PC-3 (cell line): ENCODE results near the gene OR51S1. TPM values are rescaled to one million over a fixed set of nuclear protein-coding genes. Genes with fewer than 3 reads are reported as not detected.
"Not testable (repeated sequence)": the region's sequence is repeated elsewhere in the genome, so short reads cannot be mapped to it uniquely, and the experiment has no call there.

Experiments
- ATAC-seq: fragments of 200-7000 bp; cut with Tn5 transposase; 2 replicates; pipeline ENCODE4 v1.9.1; 2020; ENCODE audit warnings: mild to moderate bottlenecking, moderate library complexity
- BruUV-seq: library from RNA; stranded (reverse); fragments of 400-500 nt; replicated peaks from 2 replicates; lab custom pipeline; 2021; lab: Mats Ljungman, UMichigan
- CTCF ChIA-PET: fragments of 300-600 bp; sonication (Branson Sonifier 250); formaldehyde crosslinking; loops from one replicate; lab custom pipeline; 2022; ENCODE audit warnings: antibody characterized with exemption; lab: Charles Lee
- POLR2A ChIA-PET: fragments of 300-600 bp; sonication (Branson Sonifier 250); formaldehyde crosslinking; loops from one replicate; lab custom pipeline; 2022; ENCODE audit warnings: antibody characterized with exemption; ENCODE audit not compliant: unreplicated experiment; lab: Charles Lee
- DNase-seq: peaks from one replicate; pipeline ENCODE4 v3.0.0-alpha.2; 2015
- H2AFZ ChIP-seq: fragments of 300-600 bp; sonication (generic); 2 replicates; pipeline ENCODE4 v1.6.0; 2016; ENCODE audit warnings: antibody characterized with exemption, low read length
- H3F3A ChIP-seq: fragments of 300-600 bp; sonication (generic); one replicate; pipeline ENCODE4 v1.6.0; 2017; ENCODE audit warnings: antibody characterized with exemption, low read length, control low read depth, mild to moderate bottlenecking; ENCODE audit not compliant: unreplicated experiment
- H3K27ac ChIP-seq: fragments of 300-600 bp; sonication (generic); 2 replicates; pipeline ENCODE4 v1.5.1; 2016; ENCODE audit warnings: mild to moderate bottlenecking, low read length
- H3K27me3 ChIP-seq: fragments of 300-600 bp; sonication (generic); 2 replicates; pipeline ENCODE4 v1.6.1; 2016; ENCODE audit warnings: low read length, mixed read lengths
- H3K36me3 ChIP-seq: fragments of 300-600 bp; sonication (generic); 2 replicates; pipeline ENCODE4 v1.6.1; 2016; ENCODE audit warnings: low read depth, mixed run types, low read length, mixed read lengths
- H3K4me1 ChIP-seq: fragments of 300-600 bp; sonication (generic); 2 replicates; pipeline ENCODE4 v1.5.1; 2016; ENCODE audit warnings: low read length; ENCODE audit not compliant: insufficient read depth
- H3K4me2 ChIP-seq: fragments of 300-600 bp; sonication (generic); 2 replicates; pipeline ENCODE4 v1.6.0; 2016; ENCODE audit warnings: low read length
- H3K4me3 ChIP-seq: fragments of 300-600 bp; sonication (generic); 2 replicates; pipeline ENCODE4 v1.5.1; 2016; ENCODE audit warnings: mild to moderate bottlenecking, low read length, mixed read lengths
- H3K79me2 ChIP-seq: fragments of 300-600 bp; sonication (generic); 2 replicates; pipeline ENCODE4 v1.6.1; 2017; ENCODE audit warnings: low read length, mixed read lengths
- H3K9ac ChIP-seq: fragments of 300-600 bp; sonication (generic); 2 replicates; pipeline ENCODE4 v1.6.0; 2016; ENCODE audit warnings: mild to moderate bottlenecking, low read length
- H3K9me2 ChIP-seq: fragments of 300-600 bp; sonication (generic); replicated peaks from 2 replicates; pipeline ENCODE4 v1.6.1; 2016; ENCODE audit warnings: mixed run types, low read length, mixed read lengths
- H3K9me3 ChIP-seq: fragments of 300-600 bp; sonication (generic); 2 replicates; pipeline ENCODE4 v1.6.1; 2016; ENCODE audit warnings: low read length, mixed read lengths
- H4K20me1 ChIP-seq: fragments of 300-600 bp; sonication (generic); 2 replicates; pipeline ENCODE4 v1.6.1; 2016; ENCODE audit warnings: low read length, mixed read lengths
- EZH2 ChIP-seq: fragments of 300-600 bp; sonication (generic); IDR thresholded peaks from one replicate; pipeline ENCODE4 v1.6.1; 2017; ENCODE audit warnings: antibody characterized with exemption, mild to moderate bottlenecking, low read length; ENCODE audit not compliant: unreplicated experiment
- EZH2phosphoT487 ChIP-seq: fragments of 300-600 bp; sonication (generic); IDR thresholded peaks from 2 replicates; pipeline ENCODE4 v1.6.1; 2018; ENCODE audit warnings: mild to moderate bottlenecking, antibody characterized with exemption, low read length, borderline replicate concordance
- intact Hi-C: fragments of 100-400 bp; cut with micrococcal nuclease; formaldehyde crosslinking; loops from 2 replicates; pipeline ENCODE4 v1.9.0; 2023
- total RNA-seq: library from RNA; depleted of rRNA; stranded (reverse); fragments of >200 nt; gene quantifications from 2 replicates; pipeline ENCODE4 v1.2.3, GENCODE V29; 2014
- TF ChIP-seq, protein P1 (sequence below): fragments of 300-600 bp; sonication (generic); conservative IDR thresholded peaks from 2 replicates; pipeline ENCODE4 v1.5.1; 2017; ENCODE audit warnings: antibody characterized with exemption, low read depth, mild to moderate bottlenecking, low read length

OR51S1 gene
- total RNA-seq, 1 experiment from 2014 or later = not detected

- H3K27me3 ChIP-seq = no peaks in the 10 kb centered on the region
- no peaks in the 10 kb centered on the region for H3K9me3 ChIP-seq
- H3F3A ChIP-seq = no peaks in the 10 kb centered on the region
- TF ChIP-seq EZH2phosphoT487 (no peak), EZH2 (no peak)
- TF ChIP-seq, protein P1, sequence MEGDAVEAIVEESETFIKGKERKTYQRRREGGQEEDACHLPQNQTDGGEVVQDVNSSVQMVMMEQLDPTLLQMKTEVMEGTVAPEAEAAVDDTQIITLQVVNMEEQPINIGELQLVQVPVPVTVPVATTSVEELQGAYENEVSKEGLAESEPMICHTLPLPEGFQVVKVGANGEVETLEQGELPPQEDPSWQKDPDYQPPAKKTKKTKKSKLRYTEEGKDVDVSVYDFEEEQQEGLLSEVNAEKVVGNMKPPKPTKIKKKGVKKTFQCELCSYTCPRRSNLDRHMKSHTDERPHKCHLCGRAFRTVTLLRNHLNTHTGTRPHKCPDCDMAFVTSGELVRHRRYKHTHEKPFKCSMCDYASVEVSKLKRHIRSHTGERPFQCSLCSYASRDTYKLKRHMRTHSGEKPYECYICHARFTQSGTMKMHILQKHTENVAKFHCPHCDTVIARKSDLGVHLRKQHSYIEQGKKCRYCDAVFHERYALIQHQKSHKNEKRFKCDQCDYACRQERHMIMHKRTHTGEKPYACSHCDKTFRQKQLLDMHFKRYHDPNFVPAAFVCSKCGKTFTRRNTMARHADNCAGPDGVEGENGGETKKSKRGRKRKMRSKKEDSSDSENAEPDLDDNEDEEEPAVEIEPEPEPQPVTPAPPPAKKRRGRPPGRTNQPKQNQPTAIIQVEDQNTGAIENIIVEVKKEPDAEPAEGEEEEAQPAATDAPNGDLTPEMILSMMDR = no peak
- DNase-seq (no peak), ATAC-seq (no peak)
- no peak overlapping the region for H3K27ac ChIP-seq
- ChIA-PET CTCF (no interaction called here), POLR2A (no interaction called here)
- no peak overlapping the region for H3K4me2 ChIP-seq
- BruUV-seq = no TSS peak
- H2AFZ ChIP-seq = no peak overlapping the region
- no peaks in the 10 kb centered on the region for H3K4me1 ChIP-seq
- no peak overlapping the region for H3K4me3 ChIP-seq
- H3K79me2 ChIP-seq = no peaks in the 10 kb centered on the region
- H3K9me2 ChIP-seq = no peaks in the 10 kb centered on the region
- no peaks in the 10 kb centered on the region for H4K20me1 ChIP-seq
- H3K9ac ChIP-seq = no peak overlapping the region
- H3K36me3 ChIP-seq = no peaks in the 10 kb centered on the region
- intact Hi-C loops = no loop called here
Observed at GRCh38 chr11:4862447-4863236, 13.6 kb upstream of the OR51S1 start.

- H3K27ac ChIP-seq, H3K36me3 ChIP-seq, POLR2A ChIA-PET, H3F3A ChIP-seq, DNase-seq, H3K4me3 ChIP-seq, H3K4me2 ChIP-seq, ATAC-seq, H3K9me2 ChIP-seq, H3K4me1 ChIP-seq, H2AFZ ChIP-seq, H3K79me2 ChIP-seq, BruUV-seq, H3K9me3 ChIP-seq, H4K20me1 ChIP-seq, intact Hi-C loops, H3K9ac ChIP-seq, CTCF ChIA-PET, H3K27me3 ChIP-seq: not testable (repeated sequence)
Observed at GRCh38 chr11:4854286-4854685, 5.3 kb upstream of the OR51S1 start.

GRCh38 chr11:4851033-4851432 lies 2.0 kb upstream of the OR51S1 start:
- H3F3A ChIP-seq = no peaks in the 10 kb centered on the region
- H3K4me1 ChIP-seq = no peaks in the 10 kb centered on the region
- DNase-seq (no peak), ATAC-seq (no peak)
- H3K27me3 ChIP-seq = no peaks in the 10 kb centered on the region
- TF ChIP-seq EZH2 (no peak), EZH2phosphoT487 (no peak)
- TF ChIP-seq, protein P1 = no peak
- no peaks in the 10 kb centered on the region for H4K20me1 ChIP-seq
- ChIA-PET CTCF (no interaction called here), POLR2A (no interaction called here)
- H3K4me2 ChIP-seq = no peak overlapping the region
- no peaks in the 10 kb centered on the region for H3K9me2 ChIP-seq
- no peaks in the 10 kb centered on the region for H3K79me2 ChIP-seq
- BruUV-seq = no TSS peak
- H3K27ac ChIP-seq = no peak overlapping the region
- no peaks in the 10 kb centered on the region for H3K36me3 ChIP-seq
- no peaks in the 10 kb centered on the region for H3K9me3 ChIP-seq
- no peak overlapping the region for H2AFZ ChIP-seq
- H3K9ac ChIP-seq = no peak overlapping the region
- H3K4me3 ChIP-seq = no peak overlapping the region
- intact Hi-C loops = no loop called here
